ENCODE measurements around the gene RBMS1.

- TF ChIP-seq EZH2 (IDR thresholded peaks at IDR 0.05; ENCODE audit: borderline replicate concordance, low read length) (no peak), CTCF (conservative IDR thresholded peaks at IDR 0.05 in 1 of 2, IDR thresholded peaks at IDR 0.05 in 1 of 2; ENCODE audit: extremely low read depth in 1 of 2, insufficient read depth in 1 of 2, low read depth in 1 of 2, low read length in 2 of 2) (no peak)
Measured at GRCh38 chr2:160472839-160473251, 20.8 kb downstream of the RBMS1 start.
